PFSK-1 (cell line): Measurements from ENCODE around the gene GHRH.

Experiments used
- FOXP2 ChIP-seq: optimal IDR thresholded peaks from 2 replicates; pipeline ENCODE3; 2011; ENCODE audit warnings: borderline replicate concordance, control low read depth, inconsistent platforms; ENCODE audit not compliant: insufficient read depth; ENCODE audit errors: extremely low read length, extremely low read depth
- REST ChIP-seq, 2 experiments: IDR thresholded peaks; 2 replicates each; pipeline versions ENCODE4 v1.6.1 to v1.8.0; 2011 to 2012; ENCODE audit warnings: low read depth in 2 of 2, low read length in 2 of 2, control low read depth in 1 of 2, inconsistent platforms in 1 of 2, mild to moderate bottlenecking in 1 of 2, moderate library complexity in 1 of 2; ENCODE audit not compliant: insufficient read depth in 1 of 2
- SIN3A ChIP-seq: IDR thresholded peaks from 2 replicates; pipeline ENCODE4 v1.6.1; 2012; ENCODE audit warnings: mild to moderate bottlenecking, low read length, moderate library complexity, borderline replicate concordance; ENCODE audit not compliant: insufficient read depth

GRCh38 chr20:37294262-37294981, 32.8 kb upstream of the GHRH start:
- TF ChIP-seq SIN3A (no peak), REST (IDR thresholded peaks at IDR 0.05; ENCODE audit: insufficient read depth in 1 of 2, low read depth in 2 of 2, low read length in 2 of 2) (no peak), FOXP2 (no peak)
